HepG2 (cell line): ENCODE data around the gene TUBG2. TPM values are rescaled to one million over a fixed set of nuclear protein-coding genes. Genes with fewer than 3 reads are reported as not detected.

ENCODE experiments used
- ASH2L ChIP-seq: fragments of 300-600, 200-600 bp; sonication (generic); IDR thresholded peaks from 2 replicates; pipeline ENCODE4 v1.7.0; 2017; ENCODE audit warnings: low read depth, mild to moderate bottlenecking, moderate library complexity, mixed read lengths, low read length; ENCODE audit not compliant: insufficient read length
- ERF ChIP-seq: IDR thresholded peaks from 2 replicates; pipeline ENCODE4 v1.6.1; 2018; ENCODE audit warnings: missing biosample characterization, missing genetic modification reagents
- FOXA3 ChIP-seq: IDR thresholded peaks from 2 replicates; pipeline ENCODE4 v1.6.1; 2016; ENCODE audit warnings: missing genetic modification reagents, missing compliant biosample characterization
- FOXP1 ChIP-seq, 2 experiments: fragments of 450-650 bp in 1 of 2; IDR thresholded peaks; 2 replicates each; pipeline ENCODE4 v1.6.1; 2017 to 2018; ENCODE audit warnings: antibody characterized with exemption in 1 of 2
- GABPA ChIP-seq, 2 experiments: IDR thresholded peaks; 2 replicates each; pipeline ENCODE4 v1.6.1; 2011 to 2016; ENCODE audit warnings: low read depth in 2 of 2, low read length in 1 of 2, missing biosample characterization in 1 of 2, missing genetic modification characterization in 1 of 2
- HMGA1 ChIP-seq: sonication (generic); formaldehyde crosslinking; conservative IDR thresholded peaks from 2 replicates; pipeline ENCODE4 v1.4.0; 2020; ENCODE audit warnings: missing genetic modification reagents
- PHF20 ChIP-seq: sonication (generic); formaldehyde crosslinking; IDR thresholded peaks from 2 replicates; pipeline ENCODE4 v1.5.0; 2020; ENCODE audit warnings: mild to moderate bottlenecking, missing genetic modification reagents
- PHF21A ChIP-seq: sonication (generic); formaldehyde crosslinking; IDR thresholded peaks from 2 replicates; pipeline ENCODE4 v1.5.0; 2020; ENCODE audit warnings: mild to moderate bottlenecking, missing genetic modification reagents
- RBM39 ChIP-seq: fragments of 200-400 bp; formaldehyde crosslinking; IDR thresholded peaks from one replicate; pipeline ENCODE4 v1.6.1; 2018; ENCODE audit warnings: antibody characterized with exemption, mild to moderate bottlenecking, low read depth, low read length; ENCODE audit not compliant: poor library complexity, severe bottlenecking
- SOX6 ChIP-seq, 2 experiments: fragments of 450-650 bp in 1 of 2; sonication (generic) in 1 of 2; formaldehyde crosslinking in 1 of 2; IDR thresholded peaks; 2 replicates each; pipeline versions ENCODE4 v1.4.0 to v1.6.1; 2017 to 2020; ENCODE audit warnings: antibody characterized with exemption in 1 of 2, mild to moderate bottlenecking in 1 of 2, missing genetic modification reagents in 1 of 2
- SRY ChIP-seq: sonication (generic); formaldehyde crosslinking; IDR thresholded peaks from 2 replicates; pipeline ENCODE4 v1.8.0; 2022; ENCODE audit warnings: mild to moderate bottlenecking, missing genetic modification reagents
- SSRP1 ChIP-seq: IDR thresholded peaks from 2 replicates; pipeline ENCODE4 v1.6.1; 2016; ENCODE audit warnings: control low read depth
- THAP9 ChIP-seq: sonication (generic); formaldehyde crosslinking; IDR thresholded peaks from 2 replicates; pipeline ENCODE4; 2020; ENCODE audit warnings: missing genetic modification reagents, mild to moderate bottlenecking, borderline replicate concordance
- ZBTB42 ChIP-seq: sonication (generic); formaldehyde crosslinking; IDR thresholded peaks from 2 replicates; pipeline ENCODE4 v1.5.0; 2020; ENCODE audit warnings: mild to moderate bottlenecking, missing genetic modification reagents
- ZC3H4 ChIP-seq: sonication (generic); formaldehyde crosslinking; IDR thresholded peaks from 2 replicates; pipeline ENCODE4 v1.4.0; 2020; ENCODE audit warnings: missing genetic modification reagents, borderline replicate concordance
- ZMYM3 ChIP-seq: sonication (generic); formaldehyde crosslinking; IDR thresholded peaks from 2 replicates; pipeline ENCODE4 v1.5.1; 2020; ENCODE audit warnings: mild to moderate bottlenecking, missing genetic modification reagents
- ZNF33B ChIP-seq: sonication (generic); formaldehyde crosslinking; IDR thresholded peaks from 2 replicates; pipeline ENCODE4 v1.5.1; 2020; ENCODE audit warnings: mild to moderate bottlenecking, missing genetic modification reagents
- polyA plus RNA-seq, 8 experiments: library from polyadenylated mRNA; depleted of rRNA in 3 of 8; stranded (reverse) in 7 of 8; unstranded in 1 of 8; fragments of >200 nt; fragmentation: Illumina TruSeq in 4 of 8; extraction: Trizol in 4 of 8; gene quantifications; 2 replicates each; pipeline versions ENCODE4 v1.2.1 to v1.2.3, GENCODE V29; 2011 to 2016; ENCODE audit warnings: low read depth in 4 of 8, missing spikeins in 1 of 8, mixed read lengths in 1 of 8; ENCODE audit not compliant: insufficient read depth in 1 of 8
- total RNA-seq, 5 experiments: library from RNA; depleted of rRNA; stranded (reverse); fragments of >200 nt; fragmentation: Illumina TruSeq; extraction: Trizol; gene quantifications; 2 replicates each; pipeline ENCODE4 v1.2.3, GENCODE V29; 2016; ENCODE audit warnings: low read depth in 1 of 5
- TF ChIP-seq, protein P1 (sequence below): sonication (generic); formaldehyde crosslinking; IDR thresholded peaks from 2 replicates; pipeline ENCODE4 v1.4.0; 2020; ENCODE audit warnings: low read depth, mild to moderate bottlenecking, missing genetic modification reagents

TUBG2 gene
- total and polyA plus RNA-seq, 2 of the 13 experiments (the other 11 are each of a cell fraction or from before 2014, with no cell fraction given), result 16.0 to 42.3 TPM

- peak; percentile 73 for TF ChIP-seq ASH2L
- TF ChIP-seq ZMYM3 (CRISPR knock-in tag), result peak; percentile 98
- no peak; the same call in 1 of the 2 replicates for TF ChIP-seq SSRP1 (CRISPR knock-in tag)
- no peak for TF ChIP-seq HMGA1 (CRISPR knock-in tag)
- TF ChIP-seq THAP9 (CRISPR knock-in tag), result peak; percentile 43; the same call in 1 of the 2 replicates
- TF ChIP-seq, protein P1, sequence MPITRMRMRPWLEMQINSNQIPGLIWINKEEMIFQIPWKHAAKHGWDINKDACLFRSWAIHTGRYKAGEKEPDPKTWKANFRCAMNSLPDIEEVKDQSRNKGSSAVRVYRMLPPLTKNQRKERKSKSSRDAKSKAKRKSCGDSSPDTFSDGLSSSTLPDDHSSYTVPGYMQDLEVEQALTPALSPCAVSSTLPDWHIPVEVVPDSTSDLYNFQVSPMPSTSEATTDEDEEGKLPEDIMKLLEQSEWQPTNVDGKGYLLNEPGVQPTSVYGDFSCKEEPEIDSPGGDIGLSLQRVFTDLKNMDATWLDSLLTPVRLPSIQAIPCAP (CRISPR knock-in tag), result 0 out of 2 replicates have a peak, but pooled peaks have one; percentile 34
- peak; percentile 84 for TF ChIP-seq RBM39
- no peak for TF ChIP-seq ZC3H4 (CRISPR knock-in tag)
- TF ChIP-seq ZBTB42 (CRISPR knock-in tag), result no peak
- 0 out of 2 replicates have a peak, but pooled peaks have one; percentile 17 for TF ChIP-seq PHF20 (CRISPR knock-in tag)
- no peak for TF ChIP-seq GABPA (IDR thresholded peaks at IDR 0.05; ENCODE audit: low read depth, low read length)
- TF ChIP-seq GABPA (CRISPR knock-in tag; IDR thresholded peaks at IDR 0.05; ENCODE audit: low read depth), result 0 out of 2 replicates have a peak, but pooled peaks have one; percentile 20
- TF ChIP-seq SRY (CRISPR knock-in tag), result no peak
- TF ChIP-seq SOX6 (IDR thresholded peaks at IDR 0.05), result no peak
- peak; percentile 54 for TF ChIP-seq SOX6 (CRISPR knock-in tag; IDR thresholded peaks at IDR 0.05)
- TF ChIP-seq FOXP1 (IDR thresholded peaks at IDR 0.05), result no peak
- TF ChIP-seq FOXP1 (CRISPR knock-in tag; IDR thresholded peaks at IDR 0.05), result no peak
- peak; percentile 17; the same call in 1 of the 2 replicates for TF ChIP-seq FOXA3 (CRISPR knock-in tag)
- peak; percentile 56; the same call in 1 of the 2 replicates for TF ChIP-seq PHF21A (CRISPR knock-in tag)
- peak; percentile 75; the same call in 1 of the 2 replicates for TF ChIP-seq ZNF33B
- TF ChIP-seq ERF (CRISPR knock-in tag), result peak; percentile 45; the same call in 1 of the 2 replicates
- TF ChIP-seq, all 625 proteins: peak for 156
Observed at GRCh38 chr17:42681976-42682721, 23.1 kb downstream of the TUBG2 start, which contains the start of gene CNTNAP1 (continued).
